Activated naive CD8-positive, alpha-beta T cell (primary cell): ENCODE results near the gene ZC3H10.

Source experiments
- H3K27ac Mint-ChIP-seq: one replicate; pipeline ENCODE4 v1.8.0; 2021; ENCODE audit warnings: mixed read lengths
- H3K27me3 Mint-ChIP-seq: one replicate; pipeline ENCODE4 v1.8.0; 2021; ENCODE audit warnings: mixed read lengths
- H3K36me3 Mint-ChIP-seq: one replicate; pipeline ENCODE4 v1.8.0; 2021; ENCODE audit warnings: mixed read lengths
- H3K4me1 Mint-ChIP-seq: one replicate; pipeline ENCODE4 v1.8.0; 2021; ENCODE audit warnings: low read depth, mixed read lengths
- H3K4me3 Mint-ChIP-seq: one replicate; pipeline ENCODE4 v1.8.0; 2021; ENCODE audit warnings: mild to moderate bottlenecking, mixed read lengths
- H3K9me3 Mint-ChIP-seq: one replicate; pipeline ENCODE4 v1.8.0; 2021; ENCODE audit warnings: low read depth, mixed read lengths

ZC3H10 gene

GRCh38 chr12:56160894-56161689 is 43.0 kb downstream of the ZC3H10 start:
- Mint-ChIP-seq H3K4me1 (peaks cover 37% of the 10 kb centered on the region), H3K9me3 (no peaks in the 10 kb centered on the region), H3K27ac (peak overlapping the region; percentile 97), H3K27me3 (no peaks in the 10 kb centered on the region), H3K36me3 (peaks cover 18% of the 10 kb centered on the region), H3K4me3 (peak overlapping the region; percentile 98)

GRCh38 chr12:56161690-56162351 is 43.8 kb downstream of the ZC3H10 start:
- Mint-ChIP-seq H3K4me1 (peaks cover 37% of the 10 kb centered on the region), H3K27me3 (no peaks in the 10 kb centered on the region), H3K36me3 (peaks cover 18% of the 10 kb centered on the region), H3K9me3 (no peaks in the 10 kb centered on the region), H3K27ac (peak overlapping the region; percentile 81), H3K4me3 (peak overlapping the region; percentile 98)

- Mint-ChIP-seq H3K9me3 (no peaks in the 10 kb centered on the region), H3K36me3 (peaks cover 21% of the 10 kb centered on the region), H3K4me1 (peaks cover 31% of the 10 kb centered on the region), H3K4me3 (no peak overlapping the region), H3K27ac (peak overlapping the region; percentile 66), H3K27me3 (no peaks in the 10 kb centered on the region)
These were observed 44.6 kb downstream of the ZC3H10 start for GRCh38 chr12:56162468-56163290.

GRCh38 chr12:56163533-56164344 is 45.7 kb downstream of the ZC3H10 start:
- H3K27me3 Mint-ChIP-seq = no peaks in the 10 kb centered on the region
- H3K27ac Mint-ChIP-seq = no peak overlapping the region
- no peak overlapping the region for H3K4me3 Mint-ChIP-seq
- H3K9me3 Mint-ChIP-seq = no peaks in the 10 kb centered on the region
- H3K4me1 Mint-ChIP-seq = peaks cover 31% of the 10 kb centered on the region
- H3K36me3 Mint-ChIP-seq = peaks cover 21% of the 10 kb centered on the region

GRCh38 chr12:56164345-56164729 is 46.3 kb downstream of the ZC3H10 start:
- Mint-ChIP-seq H3K36me3 (peaks cover 16% of the 10 kb centered on the region), H3K27me3 (no peaks in the 10 kb centered on the region), H3K9me3 (no peaks in the 10 kb centered on the region), H3K4me3 (no peak overlapping the region), H3K4me1 (peaks cover 25% of the 10 kb centered on the region), H3K27ac (no peak overlapping the region)

- Mint-ChIP-seq H3K9me3 (no peaks in the 10 kb centered on the region), H3K27ac (peak overlapping the region; percentile 64), H3K36me3 (peaks cover 8% of the 10 kb centered on the region), H3K4me3 (no peak overlapping the region), H3K4me1 (peaks cover 15% of the 10 kb centered on the region), H3K27me3 (no peaks in the 10 kb centered on the region)
These were observed 47.3 kb downstream of the ZC3H10 start for GRCh38 chr12:56165369-56165768.

- Mint-ChIP-seq H3K36me3 (peaks cover 5% of the 10 kb centered on the region), H3K9me3 (no peaks in the 10 kb centered on the region), H3K27me3 (no peaks in the 10 kb centered on the region), H3K4me1 (no peaks in the 10 kb centered on the region), H3K27ac (peak overlapping the region; percentile 34), H3K4me3 (no peak overlapping the region)
These were observed 51.2 kb downstream of the ZC3H10 start for GRCh38 chr12:56169229-56169759.

- Mint-ChIP-seq H3K36me3 (peaks cover 6% of the 10 kb centered on the region), H3K27me3 (no peaks in the 10 kb centered on the region), H3K27ac (no peak overlapping the region), H3K9me3 (no peaks in the 10 kb centered on the region), H3K4me3 (no peak overlapping the region), H3K4me1 (no peaks in the 10 kb centered on the region)
These were observed 54.8 kb downstream of the ZC3H10 start for GRCh38 chr12:56172839-56173238.
